Muscle of leg (tissue), 11 donors: ENCODE results near the gene PPFIBP1. TPM values are rescaled to one million over a fixed set of nuclear protein-coding genes. Genes with fewer than 3 reads are reported as not detected.
A peak's percentile ranks its signal among the peaks of the same experiment; 100 is the strongest.
"Not testable (repeated sequence)": the region's sequence is repeated elsewhere in the genome, so short reads cannot be mapped to it uniquely, and the experiment has no call there.

Experiments
- DNase-seq: peaks from one replicate; pipeline ENCODE4 v3.0.0; 2013
- H3K27ac ChIP-seq: one replicate; pipeline ENCODE4 v1.5.1; 2013; ENCODE audit warnings: mild to moderate bottlenecking, low read length, control low read depth
- H3K27me3 ChIP-seq: one replicate; pipeline ENCODE4 v1.6.1; 2013; ENCODE audit warnings: low read length; ENCODE audit not compliant: control insufficient read depth, insufficient read depth
- H3K36me3 ChIP-seq: one replicate; pipeline ENCODE4 v1.6.1; 2013; ENCODE audit warnings: low read length; ENCODE audit not compliant: control insufficient read depth, insufficient read depth
- H3K4me1 ChIP-seq: one replicate; pipeline ENCODE4 v1.6.1; 2013; ENCODE audit warnings: low read length; ENCODE audit not compliant: control insufficient read depth, insufficient read depth
- H3K4me3 ChIP-seq: one replicate; pipeline ENCODE4 v1.5.1; 2013; ENCODE audit warnings: low read length, control low read depth
- H3K9me3 ChIP-seq: replicated peaks from 2 replicates; pipeline ENCODE4 v1.6.1; 2013; ENCODE audit warnings: low read depth, low read length; ENCODE audit not compliant: control insufficient read depth
- WGBS: methylation state at CpG from one replicate; pipeline ENCODE4 v1.1.5; 2013; ENCODE audit warnings: missing lambda C conversion rate; ENCODE audit not compliant: insufficient coverage; 5-methylcytosine and 5-hydroxymethylcytosine counted together
- polyA plus RNA-seq, 8 donors: library from polyadenylated mRNA; unstranded; fragments of 120-200 nt; gene quantifications; one replicate each; pipeline versions ENCODE4 v1.2.1 to v1.2.3, GENCODE V29; 2013; ENCODE audit warnings: inconsistent platforms in 1 of 8, low replicate concordance in 1 of 8; ENCODE audit not compliant: insufficient read length in 8 of 8, insufficient read depth in 1 of 8
- total RNA-seq: library from RNA; stranded (reverse); fragments of 120-200 nt; gene quantifications from one replicate; pipeline ENCODE4 v1.2.4, GENCODE V29; 2013

The PPFIBP1 gene
- total and polyA plus RNA-seq, 9 donors: 24.1 to 51.4 (median 37.3) TPM

GRCh38 chr12:27646149-27646548, 122.1 kb downstream of the PPFIBP1 start:
- peaks cover 7% of the 10 kb centered on the region for H3K36me3 ChIP-seq
- no CpG with 5 or more reads among the region's 2 CpGs for WGBS
- no peak overlapping the region for H3K4me3 ChIP-seq
- peaks cover 7% of the 10 kb centered on the region for H3K4me1 ChIP-seq
- no peak for DNase-seq
- H3K9me3 ChIP-seq: no peaks in the 10 kb centered on the region
- H3K27me3 ChIP-seq: no peaks in the 10 kb centered on the region
- H3K27ac ChIP-seq: no peak overlapping the region

- WGBS: no CpG with 5 or more reads among the region's 1 CpG
- Histone ChIP-seq H3K9me3 (no peaks in the 10 kb centered on the region), H3K4me3 (no peak overlapping the region), H3K4me1 (peaks cover 3% of the 10 kb centered on the region), H3K36me3 (peaks cover 7% of the 10 kb centered on the region), H3K27ac (no peak overlapping the region), H3K27me3 (no peaks in the 10 kb centered on the region)
- no peak for DNase-seq
Observed at GRCh38 chr12:27650011-27650410, 126.0 kb downstream of the PPFIBP1 start.

GRCh38 chr12:27651201-27651600, 127.2 kb downstream of the PPFIBP1 start:
- Histone ChIP-seq H3K4me1 (no peaks in the 10 kb centered on the region), H3K27me3 (no peaks in the 10 kb centered on the region), H3K27ac (no peak overlapping the region), H3K4me3 (no peak overlapping the region), H3K36me3 (peaks cover 7% of the 10 kb centered on the region), H3K9me3 (no peaks in the 10 kb centered on the region)
- WGBS: no CpG with 5 or more reads among the region's 1 CpG
- DNase-seq: no peak

GRCh38 chr12:27652174-27652763, 128.3 kb downstream of the PPFIBP1 start:
- H3K27me3 ChIP-seq: no peaks in the 10 kb centered on the region
- H3K27ac ChIP-seq: no peak overlapping the region
- no peak overlapping the region for H3K4me3 ChIP-seq
- H3K4me1 ChIP-seq: no peaks in the 10 kb centered on the region
- WGBS: no CpG with 5 or more reads among the region's 1 CpG
- peak; percentile 90 for DNase-seq
- no peaks in the 10 kb centered on the region for H3K9me3 ChIP-seq
- H3K36me3 ChIP-seq: peaks cover 7% of the 10 kb centered on the region

- H3K36me3 ChIP-seq: peaks cover 14% of the 10 kb centered on the region
- no peak for DNase-seq
- no peaks in the 10 kb centered on the region for H3K9me3 ChIP-seq
- H3K27ac ChIP-seq: no peak overlapping the region
- H3K27me3 ChIP-seq: no peaks in the 10 kb centered on the region
- H3K4me3 ChIP-seq: no peak overlapping the region
- no peaks in the 10 kb centered on the region for H3K4me1 ChIP-seq
Observed at GRCh38 chr12:27653661-27654060, 129.7 kb downstream of the PPFIBP1 start.

GRCh38 chr12:27655476-27655875, 131.5 kb downstream of the PPFIBP1 start:
- no CpG with 5 or more reads among the region's 3 CpGs for WGBS
- not testable (repeated sequence) for DNase-seq, H3K9me3 ChIP-seq, H3K4me1 ChIP-seq, H3K27me3 ChIP-seq, H3K4me3 ChIP-seq, H3K27ac ChIP-seq
- H3K36me3 ChIP-seq: peaks cover 14% of the 10 kb centered on the region

- Histone ChIP-seq H3K27me3 (no peaks in the 10 kb centered on the region), H3K9me3 (no peaks in the 10 kb centered on the region), H3K27ac (no peak overlapping the region), H3K36me3 (peaks cover 25% of the 10 kb centered on the region), H3K4me1 (no peaks in the 10 kb centered on the region), H3K4me3 (no peak overlapping the region)
- DNase-seq: no peak
- no CpG with 5 or more reads among the region's 4 CpGs for WGBS
Observed at GRCh38 chr12:27657296-27657695, 133.3 kb downstream of the PPFIBP1 start.

- Histone ChIP-seq H3K4me3 (no peak overlapping the region), H3K36me3 (peaks cover 50% of the 10 kb centered on the region), H3K4me1 (no peaks in the 10 kb centered on the region), H3K9me3 (no peaks in the 10 kb centered on the region), H3K27ac (no peak overlapping the region), H3K27me3 (no peaks in the 10 kb centered on the region)
- DNase-seq: no peak
- WGBS: no CpG with 5 or more reads among the region's 3 CpGs
Observed at GRCh38 chr12:27665704-27666103, 141.7 kb downstream of the PPFIBP1 start.

GRCh38 chr12:27666510-27666909, 142.5 kb downstream of the PPFIBP1 start:
- Histone ChIP-seq H3K4me1 (no peaks in the 10 kb centered on the region), H3K4me3 (no peak overlapping the region), H3K27me3 (no peaks in the 10 kb centered on the region), H3K27ac (no peak overlapping the region), H3K36me3 (peaks cover 44% of the 10 kb centered on the region), H3K9me3 (no peaks in the 10 kb centered on the region)
- no peak for DNase-seq
- WGBS: no CpG with 5 or more reads among the region's 3 CpGs

- H3K4me3 ChIP-seq: no peak overlapping the region
- 96% methylated on average over 4 of the region's 6 CpGs for WGBS
- no peaks in the 10 kb centered on the region for H3K27me3 ChIP-seq
- H3K36me3 ChIP-seq: peaks cover 40% of the 10 kb centered on the region
- H3K9me3 ChIP-seq: no peaks in the 10 kb centered on the region
- no peak for DNase-seq
- H3K4me1 ChIP-seq: no peaks in the 10 kb centered on the region
- H3K27ac ChIP-seq: no peak overlapping the region
Observed at GRCh38 chr12:27667540-27667939, 143.5 kb downstream of the PPFIBP1 start.

- no peaks in the 10 kb centered on the region for H3K27me3 ChIP-seq
- no peaks in the 10 kb centered on the region for H3K4me1 ChIP-seq
- no peak overlapping the region for H3K27ac ChIP-seq
- peaks cover 25% of the 10 kb centered on the region for H3K36me3 ChIP-seq
- no peaks in the 10 kb centered on the region for H3K9me3 ChIP-seq
- DNase-seq: peak; percentile 75
- H3K4me3 ChIP-seq: no peak overlapping the region
- no CpG with 5 or more reads among the region's 4 CpGs for WGBS
Observed at GRCh38 chr12:27672051-27672450, 148.0 kb downstream of the PPFIBP1 start.
